Loucy (cell line): Measurements from ENCODE around the gene TSPAN31.

Experiments
- EZH2phosphoT487 ChIP-seq: fragments of 200-600 bp; IDR thresholded peaks from 2 replicates; pipeline ENCODE4 v1.6.1; 2018; ENCODE audit warnings: antibody characterized with exemption, mild to moderate bottlenecking, moderate library complexity, borderline replicate concordance
- TF ChIP-seq, protein P1 (sequence below): fragments of 200-600 bp; sonication (generic); conservative IDR thresholded peaks from 2 replicates; pipeline ENCODE4 v1.5.1; 2014; ENCODE audit warnings: mild to moderate bottlenecking, antibody characterized with exemption, low read length

DNA sequence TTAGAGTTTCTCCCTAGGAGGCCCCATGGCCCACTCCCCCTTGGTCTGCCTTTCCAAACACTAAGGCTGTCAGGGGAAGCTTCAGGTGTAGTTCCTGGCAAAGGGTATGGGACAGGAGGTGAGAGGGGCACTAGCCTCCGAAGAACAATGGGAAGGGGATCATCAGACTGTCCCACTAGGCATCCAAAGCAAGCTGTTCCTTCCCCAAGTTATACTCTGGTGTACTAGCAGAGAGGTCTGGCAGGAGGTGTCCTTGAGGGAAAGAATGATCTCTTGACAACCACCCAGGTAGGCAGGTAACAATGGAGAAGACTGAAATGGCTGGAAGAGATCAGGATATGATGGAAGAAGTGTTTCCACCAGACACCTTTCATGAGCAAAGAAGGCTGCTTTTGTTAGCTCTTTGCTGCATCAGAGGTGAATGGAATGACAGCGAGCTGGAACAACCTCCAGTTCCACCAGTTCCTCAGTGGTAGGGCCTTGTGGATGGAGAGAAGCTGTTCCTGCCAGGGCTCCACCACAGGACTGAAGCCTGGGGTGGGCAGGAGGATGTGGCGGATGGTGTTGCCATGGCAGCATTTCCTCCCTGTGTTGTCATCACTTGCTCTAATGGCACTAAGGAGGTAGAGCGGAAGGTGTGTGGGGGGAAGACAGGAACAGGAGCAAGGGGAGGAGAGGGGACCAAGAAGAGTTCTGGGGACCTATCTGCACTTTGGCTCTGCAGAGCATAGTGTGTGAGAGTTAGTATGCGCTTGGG lies 4.0 kb upstream of the TSPAN31 start:
- TF ChIP-seq, protein P1, sequence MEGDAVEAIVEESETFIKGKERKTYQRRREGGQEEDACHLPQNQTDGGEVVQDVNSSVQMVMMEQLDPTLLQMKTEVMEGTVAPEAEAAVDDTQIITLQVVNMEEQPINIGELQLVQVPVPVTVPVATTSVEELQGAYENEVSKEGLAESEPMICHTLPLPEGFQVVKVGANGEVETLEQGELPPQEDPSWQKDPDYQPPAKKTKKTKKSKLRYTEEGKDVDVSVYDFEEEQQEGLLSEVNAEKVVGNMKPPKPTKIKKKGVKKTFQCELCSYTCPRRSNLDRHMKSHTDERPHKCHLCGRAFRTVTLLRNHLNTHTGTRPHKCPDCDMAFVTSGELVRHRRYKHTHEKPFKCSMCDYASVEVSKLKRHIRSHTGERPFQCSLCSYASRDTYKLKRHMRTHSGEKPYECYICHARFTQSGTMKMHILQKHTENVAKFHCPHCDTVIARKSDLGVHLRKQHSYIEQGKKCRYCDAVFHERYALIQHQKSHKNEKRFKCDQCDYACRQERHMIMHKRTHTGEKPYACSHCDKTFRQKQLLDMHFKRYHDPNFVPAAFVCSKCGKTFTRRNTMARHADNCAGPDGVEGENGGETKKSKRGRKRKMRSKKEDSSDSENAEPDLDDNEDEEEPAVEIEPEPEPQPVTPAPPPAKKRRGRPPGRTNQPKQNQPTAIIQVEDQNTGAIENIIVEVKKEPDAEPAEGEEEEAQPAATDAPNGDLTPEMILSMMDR = no peak
- TF ChIP-seq EZH2phosphoT487 = no peak
